Suppressor macrophage treated with lipopolysaccharide for 4 hours (primary cell): ENCODE data around the gene CYP2A7.
A peak's percentile ranks its signal among the peaks of the same experiment; 100 is the strongest.
"Not testable (repeated sequence)": the region's sequence is repeated elsewhere in the genome, so short reads cannot be mapped to it uniquely, and the experiment has no call there.

Experiments
- DNase-seq: peaks from one replicate; pipeline ENCODE4 v3.0.0-alpha.2; 2020

CYP2A7 gene

GRCh38 chr19:40896843-40897789, 15.1 kb upstream of the CYP2A7 start:
- not testable (repeated sequence) for DNase-seq

DNA sequence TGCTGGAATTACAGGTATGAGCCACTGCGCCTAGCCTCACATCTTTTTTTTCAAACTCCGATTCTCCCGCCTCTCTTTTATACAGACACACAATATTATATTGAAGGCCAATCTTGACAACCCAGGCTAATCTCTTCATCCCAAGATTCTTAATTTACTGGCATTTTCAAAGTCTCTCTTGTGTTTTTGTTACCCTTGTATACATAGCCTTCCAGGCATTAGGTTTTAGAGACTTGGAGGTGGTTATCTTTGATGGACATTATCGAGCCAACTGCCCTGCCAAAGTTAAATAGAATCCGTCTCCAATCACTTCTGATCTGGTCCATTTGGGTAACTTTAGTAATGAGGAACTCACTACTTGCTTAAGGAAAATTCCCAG, 14.4 kb upstream of the CYP2A7 start:
- DNase-seq = no peak

DNA sequence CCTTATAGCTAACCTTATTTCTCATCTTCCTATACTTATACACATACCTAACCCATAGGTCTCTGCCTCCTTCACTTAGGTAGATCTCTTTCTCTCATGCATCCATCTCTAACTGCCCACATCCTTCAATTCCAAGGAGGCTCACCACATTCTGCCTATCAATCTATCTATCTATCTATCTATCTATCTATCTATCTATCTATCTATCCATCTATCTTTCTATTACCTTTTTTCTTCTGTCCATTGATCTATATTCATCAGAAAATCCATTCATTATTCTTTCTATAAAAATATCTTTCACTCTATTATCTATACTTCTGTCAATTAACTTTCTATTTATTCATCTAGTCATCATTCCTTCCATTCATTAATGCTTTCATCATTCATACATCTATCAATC, 11.1 kb upstream of the CYP2A7 start:
- no peak for DNase-seq

DNA sequence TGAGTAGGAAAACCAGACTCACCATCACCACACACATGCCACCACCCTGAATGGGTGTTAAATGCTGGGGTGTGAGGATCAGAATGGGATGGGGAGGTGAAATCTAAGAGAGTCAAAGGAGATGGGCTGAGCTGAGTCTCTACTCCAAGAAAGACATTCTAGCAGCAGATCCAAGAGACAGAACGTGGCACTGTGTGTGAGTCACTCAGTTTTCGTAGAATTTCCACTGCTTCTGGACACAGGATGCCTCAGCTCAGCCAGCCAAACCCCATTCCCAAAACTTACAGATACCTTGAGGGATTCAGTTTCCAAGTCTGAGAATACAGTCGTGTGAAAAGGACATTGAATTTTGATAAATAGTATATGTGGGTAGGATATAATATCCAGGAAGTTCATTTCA, 7.3 kb upstream of the CYP2A7 start:
- DNase-seq = no peak

DNA sequence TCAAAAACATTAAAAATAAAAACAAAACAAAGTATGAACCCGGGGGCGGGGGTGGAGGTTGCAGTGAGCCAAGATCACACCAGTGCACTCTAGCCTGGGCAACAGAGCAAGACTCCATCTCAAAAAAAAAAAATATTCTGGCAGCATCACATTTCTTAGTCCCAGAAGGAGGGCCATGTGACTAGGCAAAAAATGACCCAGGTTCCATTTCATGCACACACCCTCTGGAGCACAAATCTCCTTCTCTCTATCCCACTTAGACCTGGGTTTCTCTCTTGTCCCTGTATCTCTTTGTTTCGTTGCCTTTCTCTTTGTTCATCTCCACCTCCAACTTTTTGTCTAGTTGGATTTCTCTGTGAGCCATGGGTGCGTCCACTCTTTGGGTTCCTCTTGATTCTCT, 6.2 kb upstream of the CYP2A7 start:
- DNase-seq = no peak

DNA sequence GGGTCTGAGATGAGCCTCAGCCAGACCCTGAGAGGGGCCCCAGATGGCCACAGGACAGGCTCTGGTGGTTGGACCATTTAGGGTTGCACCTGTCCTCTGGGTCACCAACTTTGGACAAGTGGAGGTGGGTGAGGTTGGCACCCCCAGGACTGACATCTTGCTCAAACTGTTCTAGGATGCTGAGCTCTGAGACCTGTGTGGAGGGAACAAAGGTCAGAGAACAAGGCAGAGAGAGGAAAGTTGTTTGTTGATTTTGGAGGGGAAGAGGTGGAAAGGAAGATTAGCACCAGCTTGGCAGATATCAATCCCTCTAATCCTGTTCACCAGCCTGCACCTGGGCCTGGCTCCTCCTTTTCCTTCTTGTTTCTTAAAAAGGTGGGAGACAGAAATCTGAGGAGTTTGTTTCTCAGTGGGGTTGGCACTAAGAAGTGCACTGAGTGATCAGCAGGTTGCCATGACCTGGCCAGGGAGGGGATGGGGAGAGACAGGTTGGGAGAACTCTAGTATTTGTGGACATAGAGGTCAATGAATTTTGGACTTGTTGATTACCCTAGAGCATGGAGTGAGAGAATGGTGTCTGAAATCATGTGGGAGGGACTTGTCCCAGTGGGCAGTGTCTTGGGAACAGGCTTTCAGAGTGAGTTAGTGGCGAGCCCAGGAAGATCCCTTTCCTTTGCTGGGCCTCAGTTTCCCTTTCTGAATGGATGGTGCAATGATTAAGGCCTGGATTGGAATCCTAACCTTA, 2.3 kb upstream of the CYP2A7 start:
- DNase-seq = not testable (repeated sequence)

DNA sequence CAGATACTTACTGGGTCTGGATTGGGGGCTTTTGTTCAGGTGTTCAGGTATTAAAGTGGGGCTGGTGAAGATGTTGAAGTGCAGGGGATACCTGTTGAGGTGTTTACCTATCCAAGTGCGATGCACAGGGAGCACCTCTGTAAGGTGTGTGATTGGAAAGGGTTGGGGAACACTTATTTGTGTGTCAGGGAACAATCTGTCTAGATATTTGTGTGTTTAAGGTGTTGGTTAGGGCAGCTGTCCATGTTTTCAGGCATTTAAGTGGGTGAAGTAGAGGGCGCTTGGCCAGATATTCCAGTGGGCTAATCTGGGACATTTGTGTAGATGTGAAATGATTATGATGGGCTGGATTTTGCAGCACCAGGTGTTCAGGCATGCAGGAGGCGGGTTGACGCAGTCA, 2.7 kb downstream of the CYP2A7 start:
- not testable (repeated sequence) for DNase-seq

GRCh38 chr19:40875526-40875951, 6.5 kb downstream of the CYP2A7 start:
- DNase-seq = peak; percentile 66

DNA sequence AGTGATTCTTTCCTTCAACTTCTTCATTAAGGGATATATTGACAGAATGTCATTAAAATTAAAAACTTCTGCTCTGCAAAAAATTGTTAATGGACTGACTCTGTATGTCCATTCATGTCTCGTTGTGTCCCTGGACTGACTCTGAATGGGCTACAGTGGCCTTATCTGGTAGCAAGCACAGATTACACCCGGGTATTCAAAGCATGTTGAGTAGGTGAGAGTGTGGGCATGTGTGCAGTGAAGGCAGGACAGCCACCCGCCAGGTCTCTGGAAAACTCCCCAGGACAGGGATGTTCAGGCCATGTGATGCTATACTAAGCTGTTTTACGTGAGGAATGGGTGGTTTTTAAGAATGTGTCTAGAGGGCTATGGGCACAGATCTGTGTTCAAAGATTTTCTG, 7.2 kb downstream of the CYP2A7 start:
- not testable (repeated sequence) for DNase-seq

GRCh38 chr19:40873873-40874272, 8.2 kb downstream of the CYP2A7 start:
- DNase-seq = not testable (repeated sequence)

DNA sequence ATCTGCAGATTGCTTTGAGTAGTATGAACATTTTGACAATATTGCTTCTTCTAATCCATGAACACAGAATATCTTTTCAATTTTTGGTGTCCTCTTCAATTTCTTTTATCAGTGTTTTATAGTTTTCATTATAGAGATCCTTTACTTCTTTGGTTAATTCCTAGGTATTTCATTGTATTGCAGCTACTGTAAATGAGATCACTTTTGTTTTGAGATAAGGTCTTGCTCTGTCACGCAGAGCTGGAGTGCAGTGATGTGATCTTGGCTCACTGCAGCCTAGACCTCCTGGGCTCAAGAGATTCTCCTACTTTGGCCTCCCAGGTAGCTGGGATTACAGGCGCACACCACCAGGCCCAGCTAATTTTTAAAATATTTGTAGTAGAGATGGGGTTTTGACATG, 9.8 kb downstream of the CYP2A7 start:
- no peak for DNase-seq

DNA sequence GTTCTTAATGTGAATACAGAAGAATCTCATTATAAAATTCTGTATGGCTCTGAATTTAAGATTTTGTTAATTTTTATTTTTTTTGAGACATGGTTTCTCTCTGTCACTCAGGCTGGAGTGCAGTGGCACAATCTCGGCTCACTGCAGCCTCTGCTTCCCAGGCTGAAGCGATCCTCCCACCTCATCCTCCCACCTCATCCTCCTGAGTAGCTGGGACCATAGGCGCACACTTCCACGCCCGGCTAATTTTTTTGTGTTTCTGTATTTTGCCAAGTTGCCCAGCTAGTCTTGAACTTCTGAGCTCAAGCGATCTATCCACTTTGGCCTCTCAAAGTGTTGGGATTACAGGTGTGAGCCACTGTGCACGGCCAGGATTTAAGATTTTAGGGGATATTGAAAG, 14.3 kb downstream of the CYP2A7 start:
- no peak for DNase-seq

- DNase-seq = not testable (repeated sequence)
These were observed 17.1 kb downstream of the CYP2A7 start for GRCh38 chr19:40864739-40865496.

DNA sequence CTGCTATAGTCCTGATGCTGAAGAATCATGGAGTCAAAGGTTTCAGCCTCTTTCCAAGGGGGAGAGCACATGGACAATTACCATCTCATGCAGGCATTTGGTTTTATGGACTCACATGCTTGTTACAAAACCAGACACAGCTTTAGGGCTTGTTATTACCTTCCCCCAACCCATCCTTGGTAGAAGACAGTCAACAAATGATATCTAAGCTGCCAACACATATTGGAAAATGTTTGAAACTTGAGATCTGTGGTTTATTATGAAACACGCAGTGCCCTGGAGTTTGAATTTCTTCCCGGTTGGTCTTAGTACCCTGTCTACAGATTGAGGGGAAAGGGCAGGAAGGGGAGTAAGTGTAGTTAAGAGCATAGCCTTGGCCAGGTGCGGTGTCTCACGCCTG, 19.2 kb downstream of the CYP2A7 start:
- no peak for DNase-seq

DNA sequence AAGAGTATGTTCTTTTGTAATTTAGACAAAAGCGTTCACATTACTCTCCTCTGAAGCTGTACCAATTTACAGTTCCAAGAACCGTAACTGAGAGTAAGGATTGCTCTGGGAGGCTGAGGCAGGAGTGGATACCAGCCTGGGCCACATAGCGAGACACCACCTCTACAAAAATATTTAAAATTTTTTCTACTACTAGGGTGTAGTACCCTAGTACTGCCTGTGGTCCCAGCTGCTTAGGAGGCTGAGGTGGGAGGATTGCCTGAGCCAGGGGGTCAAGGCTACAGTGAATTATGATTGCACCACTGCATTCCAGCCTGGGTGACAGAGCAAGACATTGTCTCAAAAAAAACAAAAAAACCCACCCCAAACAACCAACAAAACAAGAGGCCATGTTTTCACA, 19.7 kb downstream of the CYP2A7 start:
- no peak for DNase-seq

- no peak for DNase-seq
These were observed 23.9 kb downstream of the CYP2A7 start for GRCh38 chr19:40858109-40858508.

- not testable (repeated sequence) for DNase-seq
These were observed 29.4 kb downstream of the CYP2A7 start for GRCh38 chr19:40852467-40853152.

DNA sequence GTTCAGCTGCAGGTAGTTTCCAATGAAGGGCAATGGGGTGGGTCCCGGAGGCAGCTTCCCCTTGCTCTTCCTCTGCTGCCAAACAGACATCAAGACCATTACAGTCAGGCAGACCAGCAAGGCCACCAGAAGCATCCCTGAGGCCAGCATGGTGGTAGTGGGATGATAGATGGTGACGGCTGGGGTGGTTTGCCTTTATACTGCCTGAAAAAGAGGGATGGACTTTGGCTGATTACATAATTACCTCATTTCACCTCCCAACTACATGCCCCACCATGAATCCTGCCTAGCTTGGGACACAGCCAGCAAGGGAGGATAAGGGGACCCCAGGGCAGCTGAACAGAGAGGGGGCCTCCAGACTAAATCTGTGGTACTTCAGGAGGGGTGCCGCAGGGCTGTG, 31.8 kb downstream of the CYP2A7 start, which contains the start of gene CYP2A6:
Gene CYP2A6 (minus strand): TSS at position 171 of the 400 bp plus-strand sequence. CDS start 21 bp downstream, at position 150.
- DNase-seq = not testable (repeated sequence)

- not testable (repeated sequence) for DNase-seq
These were observed 35.3 kb downstream of the CYP2A7 start for GRCh38 chr19:40846722-40847121.

DNA sequence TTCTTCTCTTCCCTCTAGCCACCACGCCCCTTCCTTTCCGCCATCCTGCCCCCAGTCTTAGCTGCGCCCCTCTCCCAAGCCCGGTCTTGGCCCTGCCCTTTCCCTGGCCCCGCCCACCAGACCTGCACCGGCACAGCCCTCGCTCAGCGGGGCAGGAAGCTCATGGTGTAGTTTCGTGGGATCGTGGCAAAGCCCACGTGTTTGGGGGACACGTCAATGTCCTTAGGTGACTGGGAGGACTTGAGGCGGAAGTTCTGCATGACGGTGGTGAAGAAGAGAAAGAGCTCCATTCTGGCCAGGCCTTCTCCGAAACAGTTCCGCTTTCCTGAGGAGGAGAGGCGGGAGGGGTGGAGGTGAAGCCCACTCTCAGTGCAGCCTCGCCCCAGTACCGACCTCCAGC, 38.4 kb downstream of the CYP2A7 start:
- DNase-seq = not testable (repeated sequence)

DNA sequence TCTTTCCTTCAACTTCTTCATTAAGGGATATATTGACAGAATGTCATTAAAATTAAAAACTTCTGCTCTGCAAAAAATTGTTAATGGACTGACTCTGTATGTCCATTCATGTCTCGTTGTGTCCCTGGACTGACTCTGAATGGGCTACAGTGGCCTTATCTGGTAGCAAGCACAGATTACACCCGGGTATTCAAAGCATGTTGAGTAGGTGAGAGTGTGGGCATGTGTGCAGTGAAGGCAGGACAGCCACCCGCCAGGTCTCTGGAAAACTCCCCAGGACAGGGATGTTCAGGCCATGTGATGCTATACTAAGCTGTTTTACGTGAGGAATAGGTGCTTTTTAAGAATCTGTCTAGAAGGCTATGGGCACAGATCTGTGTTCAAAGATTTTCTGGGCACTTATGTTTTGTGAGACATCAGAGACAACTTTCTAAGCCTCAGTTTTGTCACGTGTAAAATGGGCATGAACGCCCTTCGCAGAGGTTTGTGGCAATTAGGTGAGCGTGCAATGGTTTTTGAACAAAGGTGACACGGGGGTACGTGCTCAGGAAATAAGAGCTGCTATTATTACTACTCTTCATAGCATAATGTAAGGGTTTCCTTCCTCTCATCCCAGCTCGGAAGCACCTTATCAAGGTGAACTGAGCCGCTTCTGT, 38.9 kb downstream of the CYP2A7 start:
- not testable (repeated sequence) for DNase-seq

DNA sequence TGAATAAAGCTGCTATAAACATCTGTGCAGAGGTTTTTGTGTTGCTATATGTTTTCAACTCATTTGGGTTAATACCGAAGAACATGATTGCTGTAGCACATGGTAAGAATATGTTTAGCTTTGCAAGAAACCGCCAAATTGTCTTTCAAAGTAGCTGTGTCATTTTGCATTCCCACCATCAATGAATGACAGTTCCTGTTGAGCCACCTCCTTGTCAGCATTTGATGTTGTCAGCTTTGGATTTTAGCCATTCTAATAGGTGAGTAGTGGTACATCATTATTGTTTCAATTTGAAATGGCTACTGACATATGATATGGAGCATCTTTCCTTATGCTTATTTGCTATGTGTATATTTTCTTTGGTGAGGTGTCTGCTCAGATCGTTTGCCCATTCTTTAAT, 40.0 kb downstream of the CYP2A7 start:
- not testable (repeated sequence) for DNase-seq
